Measurements from ENCODE around the gene CRELD2.

GRCh38 chr22:49965091-49966040, 46.9 kb downstream of the CRELD2 start:
- no peak for TF ChIP-seq POLR2A (IDR thresholded peaks at IDR 0.05)
- TF ChIP-seq, protein P1, sequence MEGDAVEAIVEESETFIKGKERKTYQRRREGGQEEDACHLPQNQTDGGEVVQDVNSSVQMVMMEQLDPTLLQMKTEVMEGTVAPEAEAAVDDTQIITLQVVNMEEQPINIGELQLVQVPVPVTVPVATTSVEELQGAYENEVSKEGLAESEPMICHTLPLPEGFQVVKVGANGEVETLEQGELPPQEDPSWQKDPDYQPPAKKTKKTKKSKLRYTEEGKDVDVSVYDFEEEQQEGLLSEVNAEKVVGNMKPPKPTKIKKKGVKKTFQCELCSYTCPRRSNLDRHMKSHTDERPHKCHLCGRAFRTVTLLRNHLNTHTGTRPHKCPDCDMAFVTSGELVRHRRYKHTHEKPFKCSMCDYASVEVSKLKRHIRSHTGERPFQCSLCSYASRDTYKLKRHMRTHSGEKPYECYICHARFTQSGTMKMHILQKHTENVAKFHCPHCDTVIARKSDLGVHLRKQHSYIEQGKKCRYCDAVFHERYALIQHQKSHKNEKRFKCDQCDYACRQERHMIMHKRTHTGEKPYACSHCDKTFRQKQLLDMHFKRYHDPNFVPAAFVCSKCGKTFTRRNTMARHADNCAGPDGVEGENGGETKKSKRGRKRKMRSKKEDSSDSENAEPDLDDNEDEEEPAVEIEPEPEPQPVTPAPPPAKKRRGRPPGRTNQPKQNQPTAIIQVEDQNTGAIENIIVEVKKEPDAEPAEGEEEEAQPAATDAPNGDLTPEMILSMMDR (IDR thresholded peaks at IDR 0.05), result no peak

All from thyroid gland (tissue), 4 donors.